A673 (cell line): ENCODE measurements around the gene GNG7. TPM values are rescaled to one million over a fixed set of nuclear protein-coding genes. Genes with fewer than 3 reads are reported as not detected.
"Not testable (repeated sequence)": the region's sequence is repeated elsewhere in the genome, so short reads cannot be mapped to it uniquely, and the experiment has no call there.

Experiments used
- BruUV-seq: library from RNA; stranded (reverse); fragments of 400-500 nt; replicated peaks from 2 replicates; lab custom pipeline; 2021; lab: Mats Ljungman, UMichigan
- CTCF ChIA-PET: fragments of 300-600 bp; sonication (Branson Sonifier 250); formaldehyde crosslinking; loops from one replicate; lab custom pipeline; 2022; ENCODE audit warnings: antibody characterized with exemption; lab: Charles Lee
- POLR2A ChIA-PET: fragments of 300-600 bp; sonication (Branson Sonifier 250); formaldehyde crosslinking; loops from one replicate; lab custom pipeline; 2022; ENCODE audit warnings: antibody characterized with exemption; ENCODE audit not compliant: low non-redundant PET; lab: Charles Lee
- DNase-seq: peaks from one replicate; pipeline ENCODE4 v3.0.0-alpha.2; 2015; ENCODE audit warnings: low spot score
- H3K27ac ChIP-seq: fragments of 200-600 bp; sonication (generic); 2 replicates; pipeline ENCODE4 v1.5.1; 2016; ENCODE audit warnings: mixed run types, low read depth, mild to moderate bottlenecking, mixed read lengths, antibody characterized with exemption, low read length; ENCODE audit not compliant: poor library complexity, severe bottlenecking
- H3K27me3 ChIP-seq: fragments of 200-600 bp; sonication (generic); replicated peaks from 2 replicates; pipeline ENCODE4 v1.6.1; 2017; ENCODE audit warnings: mixed run types, low read depth, mild to moderate bottlenecking, mixed read lengths, antibody characterized with exemption, low read length; ENCODE audit not compliant: insufficient read depth, poor library complexity
- H3K36me3 ChIP-seq: fragments of 200-600 bp; sonication (generic); 2 replicates; pipeline ENCODE4 v1.6.1; 2016; ENCODE audit warnings: mixed run types, mild to moderate bottlenecking, mixed read lengths, antibody characterized with exemption, low read length; ENCODE audit not compliant: insufficient read depth, poor library complexity, severe bottlenecking
- H3K4me1 ChIP-seq: fragments of 200-600 bp; sonication (generic); 2 replicates; pipeline ENCODE4 v1.6.1; 2017; ENCODE audit warnings: mixed run types, mild to moderate bottlenecking, mixed read lengths, antibody characterized with exemption, low read length; ENCODE audit not compliant: insufficient read depth, poor library complexity, severe bottlenecking
- H3K4me3 ChIP-seq: fragments of 200-600 bp; sonication (generic); 2 replicates; pipeline ENCODE4 v1.5.1; 2016; ENCODE audit warnings: low read depth, mixed run types, mild to moderate bottlenecking, mixed read lengths, low read length; ENCODE audit not compliant: poor library complexity, severe bottlenecking
- H3K9me3 ChIP-seq: fragments of 200-600 bp; sonication (generic); 2 replicates; pipeline ENCODE4 v1.6.1; 2016; ENCODE audit warnings: mixed run types, low read depth, mild to moderate bottlenecking, mixed read lengths, antibody characterized with exemption, low read length; ENCODE audit not compliant: poor library complexity, severe bottlenecking
- EZH2 ChIP-seq: fragments of 200-600 bp; sonication (generic); IDR thresholded peaks from 2 replicates; pipeline ENCODE4 v1.6.1; 2017; ENCODE audit warnings: borderline replicate concordance, low read depth, mild to moderate bottlenecking, mixed read lengths, antibody characterized with exemption, low read length; ENCODE audit not compliant: poor library complexity, severe bottlenecking
- intact Hi-C: fragments of 100-400 bp; cut with micrococcal nuclease; formaldehyde crosslinking; loops from one replicate; pipeline ENCODE4 v1.10.0; 2022; ENCODE audit not compliant: unreplicated experiment
- total RNA-seq: library from RNA; stranded (reverse); gene quantifications from 2 replicates; pipeline ENCODE4 v1.2.3, GENCODE V29; 2021
- TF ChIP-seq, protein P1 (sequence below): fragments of 300-800, 200-600 bp; sonication (generic); conservative IDR thresholded peaks from 2 replicates; pipeline ENCODE4 v1.5.1; 2017; ENCODE audit warnings: low read depth, mild to moderate bottlenecking, antibody characterized with exemption, low read length, moderate library complexity, mixed read lengths

GNG7 gene
- total RNA-seq, 1 experiment from 2014 or later, result 0.30 TPM

DNA sequence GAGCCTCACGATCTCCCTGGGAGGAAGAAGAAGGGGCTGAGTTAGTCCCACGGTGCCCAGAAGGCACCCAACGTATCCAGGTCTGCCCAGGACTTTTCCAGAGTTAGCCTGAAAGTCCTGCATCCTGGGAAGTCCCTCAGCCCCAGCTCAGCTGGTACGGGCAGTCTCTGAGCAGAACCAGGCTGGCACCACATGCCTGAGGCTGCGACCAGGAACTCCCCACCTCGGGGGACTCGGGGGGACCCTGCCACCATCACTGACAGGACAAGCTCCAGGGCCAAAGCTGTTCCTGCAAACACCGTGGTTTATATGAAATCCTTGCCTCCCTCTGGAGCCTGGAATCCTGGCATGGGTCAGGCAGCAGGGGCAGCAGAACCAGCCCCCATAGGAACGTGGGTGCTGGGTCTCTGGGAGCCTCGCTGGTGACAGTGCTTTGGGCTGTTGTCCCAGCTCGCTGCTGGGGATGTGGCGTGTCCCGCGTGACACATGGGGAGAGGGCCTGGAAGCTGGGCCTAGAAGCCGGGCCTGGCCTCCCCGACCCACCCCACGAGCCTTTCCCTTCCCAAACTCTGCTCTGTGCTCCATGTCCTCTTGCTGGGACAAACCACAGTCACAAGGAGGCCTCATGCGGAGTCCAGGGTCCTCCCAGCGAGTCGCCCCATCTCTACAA, 55.5 kb downstream of the GNG7 start:
- Histone ChIP-seq H3K4me3 (no peak overlapping the region), H3K4me1 (no peaks in the 10 kb centered on the region), H3K27me3 (peaks cover 3% of the 10 kb centered on the region), H3K36me3 (no peaks in the 10 kb centered on the region), H3K27ac (no peak overlapping the region), H3K9me3 (no peaks in the 10 kb centered on the region)
- BruUV-seq, result no TSS peak
- TF ChIP-seq, protein P1, sequence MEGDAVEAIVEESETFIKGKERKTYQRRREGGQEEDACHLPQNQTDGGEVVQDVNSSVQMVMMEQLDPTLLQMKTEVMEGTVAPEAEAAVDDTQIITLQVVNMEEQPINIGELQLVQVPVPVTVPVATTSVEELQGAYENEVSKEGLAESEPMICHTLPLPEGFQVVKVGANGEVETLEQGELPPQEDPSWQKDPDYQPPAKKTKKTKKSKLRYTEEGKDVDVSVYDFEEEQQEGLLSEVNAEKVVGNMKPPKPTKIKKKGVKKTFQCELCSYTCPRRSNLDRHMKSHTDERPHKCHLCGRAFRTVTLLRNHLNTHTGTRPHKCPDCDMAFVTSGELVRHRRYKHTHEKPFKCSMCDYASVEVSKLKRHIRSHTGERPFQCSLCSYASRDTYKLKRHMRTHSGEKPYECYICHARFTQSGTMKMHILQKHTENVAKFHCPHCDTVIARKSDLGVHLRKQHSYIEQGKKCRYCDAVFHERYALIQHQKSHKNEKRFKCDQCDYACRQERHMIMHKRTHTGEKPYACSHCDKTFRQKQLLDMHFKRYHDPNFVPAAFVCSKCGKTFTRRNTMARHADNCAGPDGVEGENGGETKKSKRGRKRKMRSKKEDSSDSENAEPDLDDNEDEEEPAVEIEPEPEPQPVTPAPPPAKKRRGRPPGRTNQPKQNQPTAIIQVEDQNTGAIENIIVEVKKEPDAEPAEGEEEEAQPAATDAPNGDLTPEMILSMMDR, result no peak
- no peak for TF ChIP-seq EZH2
- no peak for DNase-seq
- intact Hi-C loops, result loop anchor here (10.0 kb wide), 1 partner anchor 308 kb away; no protein-coding TSS in a partner anchor
- ChIA-PET CTCF (interaction anchor here (1.5 to 1.6 kb wide), 2 partner anchors 10 to 240 kb away, joined by 5 to 7 read pairs; no protein-coding TSS in a partner anchor), POLR2A (no interaction called here)

DNA sequence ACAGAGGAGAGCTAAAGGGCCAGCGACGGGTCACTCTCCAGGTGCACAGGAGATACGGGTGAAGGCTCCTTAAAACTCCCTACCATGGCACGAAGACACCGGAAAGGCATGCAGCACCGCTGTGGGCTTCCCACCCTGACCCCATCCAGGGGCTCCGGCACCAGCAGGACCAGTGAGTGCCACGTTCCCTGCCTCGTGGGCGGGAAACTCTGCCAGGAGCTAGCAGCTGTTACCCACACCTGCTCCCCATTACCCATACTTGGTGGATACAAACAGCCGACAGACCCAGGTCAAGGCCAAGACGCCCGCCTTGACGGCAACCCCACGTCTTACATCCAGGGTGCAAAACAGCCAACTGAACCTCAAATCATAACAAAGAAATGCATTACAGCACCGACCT, 56.7 kb downstream of the GNG7 start:
- H3K4me3 ChIP-seq, result no peak overlapping the region
- H3K27me3 ChIP-seq, result peaks cover 3% of the 10 kb centered on the region
- no peaks in the 10 kb centered on the region for H3K9me3 ChIP-seq
- ChIA-PET POLR2A (no interaction called here), CTCF (interaction anchor here (0.6 kb wide), 1 partner anchor 377 kb away, joined by 3 read pairs; no protein-coding TSS in a partner anchor)
- intact Hi-C loops, result loop anchor here (10.0 kb wide), 1 partner anchor 309 kb away; no protein-coding TSS in a partner anchor
- no peak overlapping the region for H3K27ac ChIP-seq
- H3K36me3 ChIP-seq, result no peaks in the 10 kb centered on the region
- no peak for DNase-seq
- no peaks in the 10 kb centered on the region for H3K4me1 ChIP-seq
- no TSS peak for BruUV-seq
- TF ChIP-seq EZH2, result no peak
- TF ChIP-seq, protein P1, result no peak

DNA sequence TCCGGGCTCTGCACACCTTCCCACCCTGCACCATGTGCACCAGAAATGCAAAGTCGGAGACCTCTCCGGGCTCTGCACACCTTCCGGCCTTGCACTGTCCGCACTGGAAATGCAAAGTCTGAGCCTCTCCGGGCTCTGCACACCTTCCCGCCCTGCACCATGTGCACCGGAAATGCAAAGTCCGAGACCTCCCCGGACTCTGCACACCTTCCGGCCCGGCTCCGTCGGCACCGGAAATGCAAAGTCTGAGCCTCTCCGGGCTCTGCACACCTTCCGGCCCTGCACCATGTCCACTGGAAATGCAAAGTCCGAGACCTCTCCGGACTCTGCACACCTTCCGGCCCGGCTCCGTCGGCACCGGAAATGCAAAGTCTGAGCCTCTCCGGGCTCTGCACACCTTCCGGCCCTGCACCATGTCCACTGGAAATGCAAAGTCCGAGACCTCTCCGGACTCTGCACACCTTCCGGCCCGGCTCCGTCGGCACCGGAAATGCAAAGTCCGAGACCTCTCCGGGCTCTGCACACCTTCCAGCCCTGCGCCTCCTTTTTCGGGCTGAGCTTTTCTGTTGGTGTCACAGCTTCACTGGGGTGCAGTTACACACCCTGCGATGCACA, 59.3 kb downstream of the GNG7 start:
- CTCF ChIA-PET, H3K27me3 ChIP-seq, H3K36me3 ChIP-seq, DNase-seq, H3K27ac ChIP-seq, POLR2A ChIA-PET, H3K9me3 ChIP-seq, H3K4me3 ChIP-seq, H3K4me1 ChIP-seq, BruUV-seq: not testable (repeated sequence)
- intact Hi-C loops, result loop anchor here (10.0 kb wide), 1 partner anchor 312 kb away; no protein-coding TSS in a partner anchor
